Kidney glomerular epithelial cell (primary cell): ENCODE results near the gene CAPZB.
A peak's percentile ranks its signal among the peaks of the same experiment; 100 is the strongest.

Experiments
- DNase-seq: peaks from one replicate; lab custom pipeline; 2025; lab: John Stamatoyannopoulos, UW

Gene CAPZB

DNA sequence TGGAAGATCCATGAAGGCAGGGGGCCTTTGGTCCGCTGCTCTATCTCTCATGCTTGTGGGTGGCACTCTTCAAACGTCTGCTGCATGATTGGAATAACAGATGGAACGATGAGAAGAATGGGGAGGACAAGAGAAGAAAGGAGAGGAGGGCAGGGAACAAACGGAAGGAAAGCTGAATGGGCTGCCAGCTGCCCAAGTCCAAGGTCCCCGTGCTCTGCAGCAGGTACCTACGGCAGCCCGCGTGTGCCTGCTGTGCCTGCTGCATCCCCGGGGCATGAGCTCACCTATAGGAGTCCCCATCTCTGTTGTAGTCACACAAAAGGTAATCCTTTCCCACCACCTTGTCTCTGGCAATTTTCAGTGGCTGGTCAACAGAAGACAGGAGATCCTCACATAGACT, 100.1 kb downstream of the CAPZB start:
- DNase-seq: no peak

DNA sequence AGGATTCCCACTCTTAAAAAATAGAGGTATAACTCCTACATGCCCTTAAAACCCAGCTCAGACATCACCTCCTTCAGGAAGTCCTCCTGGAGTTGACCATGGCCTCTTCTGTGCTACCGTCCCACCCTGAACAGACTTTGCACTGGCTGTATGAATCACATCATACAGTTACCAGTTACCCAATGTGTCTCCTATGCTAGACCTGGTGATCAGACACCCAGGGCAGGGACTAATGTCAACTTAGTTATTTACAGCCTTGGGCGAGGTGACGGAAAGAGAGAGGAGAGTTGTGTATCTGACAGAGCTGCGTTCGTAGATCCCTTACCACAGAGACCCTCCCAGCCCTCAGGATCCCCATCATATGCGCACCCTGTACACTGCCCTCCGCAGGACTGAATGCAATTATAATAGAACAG, 100.6 kb downstream of the CAPZB start:
- no peak for DNase-seq

DNA sequence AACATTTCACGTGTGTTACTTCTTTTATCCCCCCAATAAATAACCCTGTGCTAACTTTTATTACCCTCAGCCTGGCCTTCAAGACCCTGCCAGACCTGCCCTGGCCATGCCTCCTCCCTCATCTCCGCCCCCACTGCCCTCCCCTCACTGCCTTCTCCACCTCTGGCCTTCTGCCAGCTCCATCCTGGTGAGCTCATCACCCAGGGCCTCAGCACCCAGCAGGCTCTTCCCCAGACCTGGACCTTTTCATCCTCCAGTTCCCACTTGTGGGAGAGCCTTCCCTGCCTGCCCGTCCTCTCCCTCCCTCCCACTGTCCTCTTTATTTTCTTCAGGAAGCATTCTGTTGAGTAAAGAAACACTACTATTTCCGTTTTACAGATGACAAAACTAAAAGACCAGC, 101.2 kb downstream of the CAPZB start:
- peak; percentile 62 for DNase-seq

DNA sequence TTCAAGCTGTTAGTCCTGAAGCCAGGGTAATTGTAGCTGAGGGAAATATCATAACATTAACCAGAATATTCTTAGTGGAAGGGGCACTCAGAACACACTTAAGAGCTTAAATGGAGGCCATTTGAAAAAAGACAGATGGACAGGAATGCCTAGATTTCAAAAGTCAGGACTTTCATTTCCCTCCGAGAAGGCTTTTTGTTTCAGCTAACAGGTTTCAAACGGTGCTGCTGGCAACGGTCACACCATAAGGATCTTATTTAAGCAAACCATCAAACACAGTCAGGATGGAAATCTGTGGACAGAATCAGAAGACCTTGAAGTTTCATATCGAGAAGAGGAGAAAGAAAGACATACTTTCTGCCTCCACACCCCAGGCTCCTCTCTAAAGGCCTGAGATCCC, 103.1 kb downstream of the CAPZB start:
- no peak for DNase-seq

GRCh38 chr1:19381261-19381660, 104.1 kb downstream of the CAPZB start:
- no peak for DNase-seq

GRCh38 chr1:19377812-19378718, 107.3 kb downstream of the CAPZB start:
- DNase-seq: no peak

DNA sequence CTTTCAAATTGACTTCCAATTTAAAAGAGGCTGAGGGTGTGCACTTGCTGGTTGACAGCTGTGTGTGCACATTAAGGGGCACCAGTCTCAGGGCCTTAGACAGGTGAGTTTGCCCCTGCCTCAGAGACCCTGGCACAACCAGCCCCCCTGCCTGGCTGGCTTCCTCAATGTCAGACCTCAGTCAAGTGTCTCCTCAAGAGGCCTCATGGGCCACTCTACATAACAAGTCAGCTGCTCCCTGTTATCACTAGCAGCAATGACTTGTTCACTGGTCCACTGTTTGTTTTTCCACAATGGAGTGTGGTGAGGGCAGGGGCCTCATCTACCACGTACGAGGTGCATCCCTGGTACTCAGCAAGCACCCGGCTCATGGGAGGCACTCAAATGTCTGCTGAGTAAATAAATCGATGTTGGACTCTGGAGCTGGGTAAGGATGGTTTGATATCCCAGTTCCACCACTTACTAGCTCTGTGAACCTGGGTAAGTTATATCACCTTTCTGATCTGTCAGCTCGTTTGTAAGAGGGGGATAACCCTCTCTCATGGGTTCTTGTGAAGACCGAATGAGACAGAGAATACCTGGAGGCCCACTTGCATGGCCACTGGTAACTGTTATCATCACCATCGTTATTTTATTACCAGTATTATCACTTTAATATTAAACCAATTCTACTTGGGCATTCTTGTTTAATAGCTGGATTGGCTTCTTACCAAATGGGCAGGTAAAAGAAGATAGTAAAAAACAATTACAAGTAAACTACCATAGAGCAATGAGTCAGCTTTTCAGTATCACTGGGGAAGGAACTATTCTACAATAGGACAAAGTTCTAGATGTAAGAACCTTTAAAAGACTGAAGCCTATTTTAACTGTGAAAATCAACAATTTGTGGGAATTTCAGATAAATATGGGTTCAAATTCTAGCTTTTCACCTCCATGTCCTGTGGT, 108.6 kb downstream of the CAPZB start:
- DNase-seq: no peak

DNA sequence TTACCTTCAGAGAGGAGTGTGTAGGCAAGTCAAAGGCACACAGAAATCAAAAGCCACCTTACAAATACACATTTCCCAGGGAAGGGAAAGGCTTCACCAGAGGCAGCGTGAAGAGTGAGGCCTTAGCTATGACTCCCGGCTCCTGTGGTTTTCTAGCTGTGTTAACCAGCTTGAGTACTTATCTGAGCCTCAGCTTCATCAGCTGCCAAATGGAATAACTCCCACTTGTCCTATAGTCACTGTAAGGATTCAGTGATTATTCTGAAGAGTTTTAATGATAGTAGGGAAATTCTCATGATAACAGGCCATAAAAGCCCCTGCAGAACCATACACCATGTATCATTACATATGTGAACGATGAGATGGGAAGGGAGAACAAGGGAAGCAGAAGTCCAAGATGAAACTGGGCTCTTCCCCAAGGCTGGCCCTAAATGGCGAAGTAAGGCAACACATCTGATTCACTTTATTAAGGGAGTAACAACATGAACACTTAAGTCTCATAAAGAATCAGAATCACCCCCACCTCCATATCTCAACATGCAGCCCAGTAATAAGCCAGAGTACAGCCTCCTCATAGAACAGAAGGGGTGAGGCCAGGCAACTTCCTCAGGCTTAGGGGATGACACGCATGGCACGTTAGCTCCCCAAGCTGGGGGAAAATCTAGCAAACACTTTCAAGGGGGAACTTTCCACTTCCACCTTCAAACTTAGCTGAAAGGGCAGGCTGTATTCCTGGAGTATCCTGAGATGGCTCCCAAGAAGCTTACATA, 109.5 kb downstream of the CAPZB start:
- DNase-seq: no peak

- DNase-seq: no peak
Observed at GRCh38 chr1:19374926-19375325, 110.4 kb downstream of the CAPZB start.

- no peak for DNase-seq
Observed at GRCh38 chr1:19374083-19374801, 111.1 kb downstream of the CAPZB start.

DNA sequence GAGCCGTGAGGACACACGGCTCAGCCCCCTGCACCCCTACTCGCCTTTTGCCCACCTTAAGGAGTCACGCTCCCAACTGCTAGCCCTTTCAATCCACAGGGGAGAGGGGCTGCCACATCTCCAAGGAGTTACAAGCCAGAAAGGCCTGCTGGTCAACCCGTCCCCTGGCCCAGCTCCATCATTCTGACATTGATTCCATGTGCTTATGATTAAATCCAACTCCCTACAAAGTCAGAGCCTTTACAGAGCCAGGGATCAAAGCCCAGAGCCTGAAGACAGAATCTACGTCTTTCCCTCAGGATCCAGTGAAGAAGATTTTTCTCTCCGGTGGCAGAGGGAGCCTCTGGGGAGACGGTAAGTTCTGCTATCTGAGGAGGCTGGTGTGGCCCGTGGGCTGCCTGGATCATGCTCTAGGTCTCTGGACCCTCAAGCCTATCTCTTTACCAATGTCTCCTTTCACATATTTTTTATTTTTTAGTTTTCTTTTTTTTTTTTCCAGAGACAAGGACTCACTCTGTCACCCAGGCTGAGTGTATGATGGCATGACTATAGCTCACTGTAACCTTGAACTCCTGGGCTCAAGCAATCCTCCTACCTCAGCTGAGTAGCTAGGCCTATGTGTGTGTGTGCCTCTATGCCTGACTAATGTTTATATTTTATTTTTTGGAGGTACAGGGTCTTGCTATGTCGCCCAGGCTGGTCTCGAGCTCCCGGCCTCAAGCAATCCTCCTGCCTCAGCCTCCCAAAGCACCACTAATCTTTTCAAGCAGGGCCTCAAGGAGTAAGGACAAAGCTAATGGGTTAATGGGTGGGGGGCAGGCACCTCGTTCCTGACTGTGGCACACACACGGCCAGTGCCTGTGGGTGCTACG, 111.9 kb downstream of the CAPZB start:
- no peak for DNase-seq

DNA sequence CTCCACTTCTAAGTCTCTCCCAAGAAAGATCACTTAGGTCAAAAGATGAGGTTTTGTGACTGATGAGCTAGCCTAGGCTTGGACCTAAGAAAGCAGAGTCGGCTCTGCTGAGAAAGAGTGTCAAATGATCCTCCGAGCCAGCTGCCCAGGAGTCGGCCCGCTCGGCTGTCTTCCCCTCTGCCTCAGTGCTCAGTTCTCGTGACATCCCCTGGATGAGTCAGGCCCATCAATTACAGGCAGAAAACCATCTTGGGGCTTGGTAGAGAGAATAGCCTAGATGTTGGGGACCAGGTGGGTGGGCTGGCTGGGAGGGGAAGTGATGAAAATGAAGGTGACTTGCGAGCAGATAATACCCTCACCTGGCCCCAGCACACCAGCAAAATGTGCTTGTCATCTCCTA, 112.7 kb downstream of the CAPZB start:
- no peak for DNase-seq

- no peak for DNase-seq
Observed at GRCh38 chr1:19372136-19372514, 113.2 kb downstream of the CAPZB start.

- DNase-seq: no peak
Observed at GRCh38 chr1:19371226-19372135, 113.9 kb downstream of the CAPZB start.

GRCh38 chr1:19370453-19371170, 114.7 kb downstream of the CAPZB start:
- no peak for DNase-seq

DNA sequence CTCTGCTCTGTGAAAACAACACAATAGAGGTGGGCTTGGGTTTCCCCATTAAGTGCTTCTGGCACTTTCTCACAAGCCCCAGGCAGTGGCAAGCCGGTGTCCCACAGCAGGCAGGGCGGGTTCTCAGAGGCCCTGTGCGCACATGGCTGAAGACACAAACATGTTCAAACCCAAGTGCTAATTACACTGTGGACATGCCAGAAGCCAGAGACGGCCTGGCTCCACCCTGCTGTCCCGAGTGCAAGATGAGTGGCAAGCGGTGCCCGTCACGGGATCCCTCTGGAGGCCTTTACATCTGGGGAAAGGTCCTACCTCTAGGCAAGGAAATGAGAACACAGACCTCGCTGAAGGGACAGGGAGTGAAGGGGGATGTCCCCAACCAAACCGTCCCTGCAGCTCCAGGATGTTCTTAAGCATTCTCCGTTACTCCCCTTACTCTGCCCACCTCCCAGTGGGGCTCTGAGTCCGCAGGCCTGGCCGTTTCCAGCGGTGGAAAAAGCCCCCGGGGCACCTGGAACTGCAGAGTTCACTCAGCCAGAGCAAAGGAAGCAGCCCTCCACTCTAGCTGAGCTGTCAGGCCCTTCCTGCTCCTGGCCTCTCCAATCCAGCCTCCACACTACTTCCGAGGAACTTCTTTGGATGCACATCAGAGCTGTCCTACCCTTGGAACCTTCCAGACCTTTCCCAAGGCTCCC, 115.8 kb downstream of the CAPZB start:
- no peak for DNase-seq

DNA sequence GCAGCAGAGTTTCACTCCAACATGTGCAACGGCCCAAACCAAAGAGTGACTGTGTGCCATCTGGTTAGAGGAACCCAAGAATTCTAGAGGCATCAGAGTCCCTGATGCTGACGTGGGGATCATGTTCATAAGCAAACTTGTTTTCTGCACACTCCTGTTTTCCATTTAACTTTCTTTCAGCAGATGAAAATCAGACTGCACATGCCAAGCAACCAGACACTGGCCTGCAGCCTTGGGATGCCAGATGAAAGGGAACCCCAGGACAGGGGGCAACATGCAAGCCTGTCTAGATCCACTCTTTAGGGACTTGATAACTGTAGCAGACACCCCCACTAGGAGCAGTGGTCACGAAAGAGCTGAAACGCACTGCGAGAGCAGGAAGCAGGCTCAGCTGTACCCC, 116.4 kb downstream of the CAPZB start:
- DNase-seq: no peak

DNA sequence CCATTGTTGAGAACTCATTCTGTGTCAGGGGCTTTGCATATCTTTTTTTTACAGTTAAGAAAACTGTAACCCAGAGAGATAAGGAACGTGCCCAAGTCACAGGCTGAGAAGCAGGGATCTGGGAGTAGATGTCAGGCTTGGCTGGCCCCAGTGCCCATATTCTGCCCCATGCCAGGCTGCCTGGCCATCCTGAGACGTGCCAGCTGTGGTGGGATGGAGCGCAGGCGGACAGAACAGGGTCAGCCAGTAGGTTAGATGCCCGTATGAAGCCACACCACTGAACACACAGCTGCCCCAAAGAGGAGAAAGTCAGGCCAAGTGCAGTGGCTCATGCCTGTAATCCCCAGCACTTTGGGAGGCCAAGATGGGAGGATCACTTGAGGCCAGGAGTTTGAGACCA, 117.3 kb downstream of the CAPZB start:
- DNase-seq: no peak
